ENCODE measurements around the gene FH.

Gene FH

DNA sequence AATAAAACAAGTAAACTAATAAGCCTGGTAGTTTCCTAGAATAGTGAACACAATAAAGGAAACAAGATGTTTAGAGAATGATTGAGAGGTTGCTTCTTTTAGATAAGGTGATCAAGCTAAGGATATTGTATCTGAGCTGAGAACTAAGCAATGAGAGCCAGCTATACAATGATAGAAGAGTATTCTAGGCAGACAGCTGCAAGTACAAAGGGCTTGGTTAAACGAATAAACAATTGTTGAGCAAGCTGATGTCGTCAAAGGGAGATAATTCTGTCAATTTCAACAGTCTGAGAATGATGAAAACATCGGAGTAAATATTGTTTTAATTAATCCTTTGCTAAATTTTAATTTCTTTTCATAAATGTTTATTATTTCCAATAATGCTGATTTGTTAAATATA is 5.5 kb upstream of the FH start:
- Histone ChIP-seq H3K27ac (ENCODE audit: insufficient read depth, low read length, poor library complexity, severe bottlenecking) (no peak overlapping the region), H3K9me3 (ENCODE audit: control insufficient read depth, low read length) (no peaks in the 10 kb centered on the region), H3K27me3 (replicated peaks; ENCODE audit: control insufficient read depth, insufficient read depth, low read length, poor library complexity, severe bottlenecking) (peaks cover 8% of the 10 kb centered on the region), H3K4me3 (ENCODE audit: insufficient read depth, low read depth, low read length, poor library complexity, severe bottlenecking) (no peak overlapping the region), H3K4me1 (ENCODE audit: control insufficient read depth, insufficient read depth, low read length, poor library complexity, severe bottlenecking) (no peaks in the 10 kb centered on the region), H3K36me3 (ENCODE audit: control insufficient read depth, insufficient read depth, low read length) (no peaks in the 10 kb centered on the region)
- no peak for DNase-seq

DNA sequence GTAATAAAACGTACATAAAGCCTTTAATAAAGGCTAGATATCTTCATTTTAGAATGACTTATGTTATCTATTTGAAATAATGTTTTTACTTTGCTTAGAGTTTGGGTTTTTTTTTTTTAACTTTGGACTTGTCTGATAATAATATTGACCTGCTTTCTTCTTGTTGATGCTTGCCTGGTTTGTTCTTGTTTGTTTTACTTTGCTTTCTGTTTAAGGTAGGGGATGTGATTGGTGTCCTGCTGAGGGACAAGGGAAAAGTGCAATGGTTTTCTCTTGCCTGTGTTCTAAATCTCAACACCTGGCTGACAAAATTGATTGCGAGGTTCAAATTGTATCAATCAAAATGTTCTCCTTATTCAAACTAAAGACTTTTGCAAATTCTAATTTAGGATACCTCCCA is 2.2 kb upstream of the FH start:
- Histone ChIP-seq H3K4me3 (ENCODE audit: insufficient read depth, low read depth, low read length, poor library complexity, severe bottlenecking) (no peak overlapping the region), H3K27me3 (replicated peaks; ENCODE audit: control insufficient read depth, insufficient read depth, low read length, poor library complexity, severe bottlenecking) (peaks cover 8% of the 10 kb centered on the region), H3K27ac (ENCODE audit: insufficient read depth, low read length, poor library complexity, severe bottlenecking) (no peak overlapping the region), H3K4me1 (ENCODE audit: control insufficient read depth, insufficient read depth, low read length, poor library complexity, severe bottlenecking) (no peaks in the 10 kb centered on the region), H3K9me3 (ENCODE audit: control insufficient read depth, low read length) (no peaks in the 10 kb centered on the region), H3K36me3 (ENCODE audit: control insufficient read depth, insufficient read depth, low read length) (no peaks in the 10 kb centered on the region)
- no peak for DNase-seq

DNA sequence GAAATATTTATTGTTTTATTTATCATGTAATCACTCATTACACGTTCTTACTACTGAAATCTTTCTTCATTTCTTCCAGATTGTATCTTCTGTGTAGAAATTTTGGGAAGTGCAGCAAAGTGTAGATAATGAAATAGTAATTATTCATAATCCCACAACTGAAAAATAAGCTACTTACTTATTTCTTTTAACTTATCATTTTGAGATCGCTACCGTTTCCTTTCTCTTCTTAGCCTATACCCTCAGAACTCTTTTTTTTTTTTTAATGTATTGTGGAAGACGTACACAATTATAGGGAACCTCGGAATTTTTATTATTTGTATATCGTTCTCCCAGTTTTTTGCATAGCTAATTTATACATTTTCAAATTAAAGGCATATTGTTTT is 518 bp upstream of the FH start:
- Histone ChIP-seq H3K36me3 (ENCODE audit: control insufficient read depth, insufficient read depth, low read length) (no peaks in the 10 kb centered on the region), H3K4me3 (ENCODE audit: insufficient read depth, low read depth, low read length, poor library complexity, severe bottlenecking) (peak overlapping the region; percentile 84), H3K27ac (ENCODE audit: insufficient read depth, low read length, poor library complexity, severe bottlenecking) (peak overlapping the region; percentile 50), H3K9me3 (ENCODE audit: control insufficient read depth, low read length) (no peaks in the 10 kb centered on the region), H3K27me3 (replicated peaks; ENCODE audit: control insufficient read depth, insufficient read depth, low read length, poor library complexity, severe bottlenecking) (peaks cover 8% of the 10 kb centered on the region), H3K4me1 (ENCODE audit: control insufficient read depth, insufficient read depth, low read length, poor library complexity, severe bottlenecking) (no peaks in the 10 kb centered on the region)
- DNase-seq, result no peak

DNA sequence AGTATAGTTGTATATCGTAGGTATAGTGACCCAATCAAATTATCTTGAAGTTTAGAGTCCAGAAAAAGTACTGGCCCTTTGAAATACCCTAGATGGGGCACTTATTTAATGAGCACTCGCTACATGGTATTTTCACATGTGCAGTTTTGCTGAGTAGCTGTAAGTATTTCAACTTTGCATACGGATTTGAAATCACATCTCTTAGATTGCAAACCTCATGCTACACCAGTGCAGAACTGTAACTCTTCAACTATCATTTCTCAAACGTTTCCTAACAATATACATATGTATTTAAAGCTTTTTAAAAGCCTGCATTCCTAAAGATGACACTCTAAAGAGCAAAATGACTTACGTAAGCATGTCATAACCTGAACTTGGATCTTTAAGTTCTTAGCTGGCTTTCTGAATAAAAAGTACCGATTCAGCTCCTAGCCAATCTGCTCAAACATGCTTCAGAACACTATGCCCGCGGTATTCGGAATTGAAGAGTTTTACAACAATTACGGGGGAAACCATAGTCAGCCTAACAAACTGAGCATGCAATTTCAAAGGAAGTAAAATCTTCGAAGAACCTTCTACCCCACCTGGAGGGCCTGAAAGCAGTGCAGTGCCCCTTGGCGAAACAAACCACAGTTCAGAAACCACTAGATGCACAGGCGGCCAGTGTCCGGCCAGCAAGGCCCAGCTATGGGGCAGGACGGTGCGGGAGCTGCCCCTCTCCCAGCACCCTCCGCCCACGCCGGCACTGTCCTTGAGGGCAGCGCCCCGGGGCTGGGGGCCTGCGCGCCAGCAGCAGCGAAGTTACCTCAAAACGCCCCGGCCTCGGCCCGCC is 863 bp downstream of the FH start:
- peaks cover 8% of the 10 kb centered on the region for H3K27me3 ChIP-seq (replicated peaks; ENCODE audit: control insufficient read depth, insufficient read depth, low read length, poor library complexity, severe bottlenecking)
- H3K9me3 ChIP-seq (ENCODE audit: control insufficient read depth, low read length), result no peaks in the 10 kb centered on the region
- H3K4me1 ChIP-seq (ENCODE audit: control insufficient read depth, insufficient read depth, low read length, poor library complexity, severe bottlenecking), result no peaks in the 10 kb centered on the region
- peak overlapping the region; percentile 65 for H3K27ac ChIP-seq (ENCODE audit: insufficient read depth, low read length, poor library complexity, severe bottlenecking)
- peak overlapping the region; percentile 84 for H3K4me3 ChIP-seq (ENCODE audit: insufficient read depth, low read depth, low read length, poor library complexity, severe bottlenecking)
- peak; percentile 0 to 1 (median 0) for DNase-seq
- H3K36me3 ChIP-seq (ENCODE audit: control insufficient read depth, insufficient read depth, low read length), result no peaks in the 10 kb centered on the region

DNA sequence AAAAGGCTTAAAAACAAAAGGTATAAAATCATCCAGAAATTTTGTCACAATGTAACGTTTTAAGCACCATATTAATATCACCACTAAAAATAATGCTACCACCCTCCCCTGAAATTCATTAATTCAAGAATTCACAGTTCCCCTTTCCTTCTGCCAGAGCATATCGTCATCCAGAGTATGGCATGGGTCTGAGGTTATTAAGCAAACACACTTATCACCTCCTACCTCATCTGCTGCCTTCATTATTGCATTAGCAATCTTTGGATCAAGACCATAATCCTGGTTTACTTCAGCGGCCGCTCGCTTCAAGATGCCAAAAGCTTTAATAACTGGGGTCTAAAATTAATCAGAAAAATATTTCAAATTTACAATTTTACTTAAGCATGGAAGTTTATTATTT is 6.2 kb downstream of the FH start:
- no peak for DNase-seq
- Histone ChIP-seq H3K4me1 (ENCODE audit: control insufficient read depth, insufficient read depth, low read length, poor library complexity, severe bottlenecking) (no peaks in the 10 kb centered on the region), H3K36me3 (ENCODE audit: control insufficient read depth, insufficient read depth, low read length) (peaks cover 34% of the 10 kb centered on the region), H3K4me3 (ENCODE audit: insufficient read depth, low read depth, low read length, poor library complexity, severe bottlenecking) (no peak overlapping the region), H3K27ac (ENCODE audit: insufficient read depth, low read length, poor library complexity, severe bottlenecking) (no peak overlapping the region), H3K27me3 (replicated peaks; ENCODE audit: control insufficient read depth, insufficient read depth, low read length, poor library complexity, severe bottlenecking) (no peaks in the 10 kb centered on the region), H3K9me3 (ENCODE audit: control insufficient read depth, low read length) (no peaks in the 10 kb centered on the region)

DNA sequence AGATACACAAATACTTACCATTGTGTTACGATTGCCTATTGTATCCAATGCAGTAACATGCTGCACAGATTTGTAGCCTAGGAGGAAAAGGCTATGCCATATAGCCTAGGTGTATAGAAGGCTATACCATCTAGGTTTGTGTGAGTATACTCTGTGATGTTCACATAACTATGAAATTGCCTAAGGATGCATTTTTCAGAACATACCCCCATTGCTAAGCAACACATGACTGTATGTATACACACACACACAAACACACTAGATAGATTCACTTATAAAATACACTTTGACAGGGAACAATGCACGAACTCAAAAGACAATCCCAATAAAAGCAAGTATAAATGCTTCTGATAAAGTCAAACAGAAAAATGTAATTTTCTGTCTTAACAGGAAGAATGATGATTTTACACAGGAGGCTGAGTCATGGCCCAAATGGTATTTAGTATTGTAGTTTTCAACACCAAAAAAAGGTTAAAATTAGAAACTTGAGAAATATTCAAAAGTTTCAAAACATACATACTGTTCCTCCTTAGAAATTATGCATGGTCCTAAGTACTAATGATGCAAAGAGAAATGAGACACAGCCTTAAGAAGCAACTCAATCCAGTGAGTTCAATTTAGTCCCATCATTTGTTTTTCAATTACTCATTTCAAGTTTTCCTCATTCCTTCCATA is 12.2 kb downstream of the FH start:
- Histone ChIP-seq H3K4me3 (ENCODE audit: insufficient read depth, low read depth, low read length, poor library complexity, severe bottlenecking) (no peak overlapping the region), H3K36me3 (ENCODE audit: control insufficient read depth, insufficient read depth, low read length) (peaks cover 77% of the 10 kb centered on the region), H3K9me3 (ENCODE audit: control insufficient read depth, low read length) (no peaks in the 10 kb centered on the region), H3K27me3 (replicated peaks; ENCODE audit: control insufficient read depth, insufficient read depth, low read length, poor library complexity, severe bottlenecking) (no peaks in the 10 kb centered on the region), H3K27ac (ENCODE audit: insufficient read depth, low read length, poor library complexity, severe bottlenecking) (no peak overlapping the region), H3K4me1 (ENCODE audit: control insufficient read depth, insufficient read depth, low read length, poor library complexity, severe bottlenecking) (no peaks in the 10 kb centered on the region)
- no peak for DNase-seq

DNA sequence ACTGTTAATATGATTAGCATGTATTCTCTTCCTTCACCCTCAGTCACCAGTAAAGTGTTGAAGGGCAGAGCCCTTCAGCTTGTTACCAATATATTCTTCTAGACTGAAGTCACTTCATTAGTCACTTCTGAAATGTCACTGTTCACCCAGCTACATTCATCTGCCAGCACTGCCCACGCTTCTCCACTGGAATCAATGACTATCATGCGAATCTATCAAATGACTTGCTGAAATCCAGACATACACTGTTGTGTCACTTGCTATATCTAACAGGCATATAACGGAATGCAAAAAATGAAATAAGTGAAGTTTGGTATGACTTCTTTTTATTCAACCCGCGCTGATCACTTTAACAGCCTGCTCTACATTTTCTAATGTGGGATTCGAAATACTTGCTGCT is 16.1 kb downstream of the FH start:
- Histone ChIP-seq H3K9me3 (ENCODE audit: control insufficient read depth, low read length) (no peaks in the 10 kb centered on the region), H3K4me1 (ENCODE audit: control insufficient read depth, insufficient read depth, low read length, poor library complexity, severe bottlenecking) (no peaks in the 10 kb centered on the region), H3K27me3 (replicated peaks; ENCODE audit: control insufficient read depth, insufficient read depth, low read length, poor library complexity, severe bottlenecking) (no peaks in the 10 kb centered on the region), H3K27ac (ENCODE audit: insufficient read depth, low read length, poor library complexity, severe bottlenecking) (no peak overlapping the region), H3K4me3 (ENCODE audit: insufficient read depth, low read depth, low read length, poor library complexity, severe bottlenecking) (no peak overlapping the region), H3K36me3 (ENCODE audit: control insufficient read depth, insufficient read depth, low read length) (peaks cover 65% of the 10 kb centered on the region)
- DNase-seq, result no peak

DNA sequence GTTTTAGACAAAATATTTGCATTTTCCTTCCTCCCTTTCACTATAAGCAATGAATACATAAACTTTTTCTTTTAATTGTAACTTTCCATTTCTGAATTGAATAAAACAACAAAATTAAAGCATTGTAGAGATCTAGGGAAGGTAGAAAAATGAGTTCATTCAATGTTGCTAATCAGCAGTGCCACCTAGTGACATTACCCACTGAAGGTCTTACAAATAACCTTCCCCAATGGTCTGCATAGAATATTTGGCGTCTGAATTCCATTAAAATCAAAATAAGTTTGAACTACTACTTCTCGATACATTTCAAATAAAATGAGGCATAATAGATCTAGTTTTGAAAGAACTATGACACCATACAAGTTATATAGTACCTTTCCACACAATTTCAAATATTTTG is 19.6 kb downstream of the FH start:
- Histone ChIP-seq H3K4me1 (ENCODE audit: control insufficient read depth, insufficient read depth, low read length, poor library complexity, severe bottlenecking) (no peaks in the 10 kb centered on the region), H3K36me3 (ENCODE audit: control insufficient read depth, insufficient read depth, low read length) (peaks cover 52% of the 10 kb centered on the region), H3K27me3 (replicated peaks; ENCODE audit: control insufficient read depth, insufficient read depth, low read length, poor library complexity, severe bottlenecking) (no peaks in the 10 kb centered on the region), H3K27ac (ENCODE audit: insufficient read depth, low read length, poor library complexity, severe bottlenecking) (no peak overlapping the region), H3K4me3 (ENCODE audit: insufficient read depth, low read depth, low read length, poor library complexity, severe bottlenecking) (no peak overlapping the region), H3K9me3 (ENCODE audit: control insufficient read depth, low read length) (no peaks in the 10 kb centered on the region)
- no peak for DNase-seq

DNA sequence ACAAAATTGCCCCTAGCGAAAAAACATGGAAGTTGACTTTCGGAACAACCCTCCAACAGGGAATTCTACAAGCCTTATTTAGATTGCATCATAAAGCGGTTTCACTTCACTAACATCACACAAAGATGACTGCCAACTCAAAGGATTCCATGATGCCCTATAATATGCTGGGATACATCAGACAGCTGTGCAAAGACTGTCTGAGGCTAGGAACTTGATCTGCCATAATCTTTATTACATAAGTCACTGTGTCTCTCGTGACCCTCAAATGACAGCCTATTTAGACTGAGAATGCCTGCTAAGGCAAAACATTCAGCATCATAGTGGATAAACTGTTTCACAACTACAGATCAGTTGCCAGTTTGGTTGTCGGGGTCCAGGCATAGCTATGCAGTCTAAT is 23.8 kb downstream of the FH start:
- Histone ChIP-seq H3K27ac (ENCODE audit: insufficient read depth, low read length, poor library complexity, severe bottlenecking) (no peak overlapping the region), H3K27me3 (replicated peaks; ENCODE audit: control insufficient read depth, insufficient read depth, low read length, poor library complexity, severe bottlenecking) (no peaks in the 10 kb centered on the region), H3K4me3 (ENCODE audit: insufficient read depth, low read depth, low read length, poor library complexity, severe bottlenecking) (no peak overlapping the region), H3K4me1 (ENCODE audit: control insufficient read depth, insufficient read depth, low read length, poor library complexity, severe bottlenecking) (no peaks in the 10 kb centered on the region), H3K36me3 (ENCODE audit: control insufficient read depth, insufficient read depth, low read length) (peaks cover 30% of the 10 kb centered on the region), H3K9me3 (ENCODE audit: control insufficient read depth, low read length) (no peaks in the 10 kb centered on the region)
- no peak for DNase-seq

DNA sequence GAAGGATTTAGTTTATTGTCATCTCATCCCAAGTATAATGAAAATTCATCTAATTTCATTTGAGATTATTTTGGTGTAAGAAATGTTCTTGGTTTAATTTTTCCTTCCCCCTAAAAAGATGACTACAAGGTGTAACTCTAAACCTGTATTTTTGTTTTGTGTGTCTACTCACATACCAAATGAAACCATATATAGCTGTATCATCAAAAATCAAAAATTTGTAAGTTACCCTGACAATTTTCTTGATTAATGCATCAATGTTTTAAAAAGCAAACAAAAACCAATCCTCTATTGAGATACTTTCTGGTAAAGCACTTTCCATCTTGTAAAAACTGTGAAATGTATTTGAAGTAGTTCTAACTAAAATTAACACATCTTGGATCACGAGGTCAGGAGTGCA is 30.8 kb downstream of the FH start:
- no peaks in the 10 kb centered on the region for H3K9me3 ChIP-seq (ENCODE audit: control insufficient read depth, low read length)
- H3K27ac ChIP-seq (ENCODE audit: insufficient read depth, low read length, poor library complexity, severe bottlenecking), result no peak overlapping the region
- no peaks in the 10 kb centered on the region for H3K36me3 ChIP-seq (ENCODE audit: control insufficient read depth, insufficient read depth, low read length)
- no peaks in the 10 kb centered on the region for H3K27me3 ChIP-seq (replicated peaks; ENCODE audit: control insufficient read depth, insufficient read depth, low read length, poor library complexity, severe bottlenecking)
- DNase-seq, result no peak
- H3K4me3 ChIP-seq (ENCODE audit: insufficient read depth, low read depth, low read length, poor library complexity, severe bottlenecking), result no peak overlapping the region
- no peaks in the 10 kb centered on the region for H3K4me1 ChIP-seq (ENCODE audit: control insufficient read depth, insufficient read depth, low read length, poor library complexity, severe bottlenecking)
